Smooth muscle cell (in vitro differentiated cells): Measurements from ENCODE around the gene ARF1. TPM values are rescaled to one million over a fixed set of nuclear protein-coding genes. Genes with fewer than 3 reads are reported as not detected.
A peak's percentile ranks its signal among the peaks of the same experiment; 100 is the strongest.

Source experiments
- DNase-seq: peaks from one replicate; lab custom pipeline; 2025; ENCODE audit not compliant: unreplicated experiment; lab: John Stamatoyannopoulos, UW
- H2AFZ ChIP-seq: fragments of 200-600 bp; sonication (generic); 2 replicates; pipeline ENCODE4 v1.6.0; 2016; ENCODE audit warnings: antibody characterized with exemption, low read depth, mild to moderate bottlenecking
- H3F3A ChIP-seq: fragments of 200-600 bp; sonication (generic); 2 replicates; pipeline ENCODE4 v1.6.0; 2017; ENCODE audit warnings: antibody characterized with exemption, low read depth
- H3K27ac ChIP-seq: fragments of 200-600 bp; sonication (generic); 2 replicates; pipeline ENCODE4 v1.5.1; 2016; ENCODE audit warnings: low read depth, mild to moderate bottlenecking
- H3K27me3 ChIP-seq: fragments of 200-600 bp; sonication (generic); 2 replicates; pipeline ENCODE4 v1.6.1; 2016; ENCODE audit warnings: low read depth, mild to moderate bottlenecking
- H3K36me3 ChIP-seq: fragments of 200-600 bp; sonication (generic); 2 replicates; pipeline ENCODE4 v1.5.1; 2016; ENCODE audit warnings: low read depth
- H3K4me1 ChIP-seq: fragments of 200-600 bp; sonication (generic); 2 replicates; pipeline ENCODE4 v1.5.1; 2016; ENCODE audit warnings: low read depth
- H3K4me2 ChIP-seq: fragments of 200-600 bp; sonication (generic); 2 replicates; pipeline ENCODE4 v1.6.0; 2016; ENCODE audit warnings: mild to moderate bottlenecking
- H3K4me3 ChIP-seq: fragments of 200-600 bp; sonication (generic); 2 replicates; pipeline ENCODE4 v1.5.1; 2016; ENCODE audit warnings: mild to moderate bottlenecking
- H3K79me2 ChIP-seq: fragments of 200-600 bp; sonication (generic); 2 replicates; pipeline ENCODE4 v1.6.0; 2016; ENCODE audit warnings: low read depth, mild to moderate bottlenecking
- H3K9ac ChIP-seq: fragments of 200-600 bp; sonication (generic); 2 replicates; pipeline ENCODE4 v1.6.0; 2016; ENCODE audit warnings: low read depth
- H3K9me3 ChIP-seq: fragments of 200-600 bp; sonication (generic); replicated peaks from 2 replicates; pipeline ENCODE4 v1.5.1; 2016; ENCODE audit warnings: low read depth
- H4K20me1 ChIP-seq: fragments of 200-600 bp; sonication (generic); 2 replicates; pipeline ENCODE4 v1.6.0; 2016; ENCODE audit warnings: low read depth
- WGBS: methylation state at CpG from one replicate; pipeline ENCODE4 v1.1.7; 2016; ENCODE audit warnings: low lambda C conversion rate; 5-methylcytosine and 5-hydroxymethylcytosine counted together
- polyA plus RNA-seq: library from polyadenylated mRNA; unstranded; fragments of >200 nt; fragmentation: Nextera tagmentation; extraction: Ambion mirVana; gene quantifications from 2 replicates; pipeline ENCODE4 v1.2.1, GENCODE V29; 2016
- total RNA-seq: library from RNA; depleted of rRNA; stranded (reverse); fragments of >200 nt; gene quantifications from 2 replicates; pipeline ENCODE4 v1.2.3, GENCODE V29; 2014
- TF ChIP-seq, protein P1 (sequence below): fragments of 200-600 bp; sonication (generic); IDR thresholded peaks from 2 replicates; pipeline ENCODE4 v1.5.1; 2017; ENCODE audit warnings: borderline replicate concordance, mild to moderate bottlenecking, antibody characterized with exemption; ENCODE audit not compliant: insufficient read depth, poor library complexity, severe bottlenecking

Gene ARF1
- total and polyA plus RNA-seq, 2 experiments from 2014 or later = 237 to 698 TPM

GRCh38 chr1:228082918-228083870 is 686 bp downstream of the ARF1 start:
- no peaks in the 10 kb centered on the region for H3K9me3 ChIP-seq
- H3K4me2 ChIP-seq = peak overlapping the region; percentile 88
- no peak for DNase-seq
- peaks cover 49% of the 10 kb centered on the region for H3K4me1 ChIP-seq
- H3K79me2 ChIP-seq = peaks cover 72% of the 10 kb centered on the region
- peak overlapping the region; percentile 99 for H3K4me3 ChIP-seq
- no peaks in the 10 kb centered on the region for H3K27me3 ChIP-seq
- H4K20me1 ChIP-seq = peaks cover 79% of the 10 kb centered on the region
- no peaks in the 10 kb centered on the region for H3K36me3 ChIP-seq
- TF ChIP-seq, protein P1, sequence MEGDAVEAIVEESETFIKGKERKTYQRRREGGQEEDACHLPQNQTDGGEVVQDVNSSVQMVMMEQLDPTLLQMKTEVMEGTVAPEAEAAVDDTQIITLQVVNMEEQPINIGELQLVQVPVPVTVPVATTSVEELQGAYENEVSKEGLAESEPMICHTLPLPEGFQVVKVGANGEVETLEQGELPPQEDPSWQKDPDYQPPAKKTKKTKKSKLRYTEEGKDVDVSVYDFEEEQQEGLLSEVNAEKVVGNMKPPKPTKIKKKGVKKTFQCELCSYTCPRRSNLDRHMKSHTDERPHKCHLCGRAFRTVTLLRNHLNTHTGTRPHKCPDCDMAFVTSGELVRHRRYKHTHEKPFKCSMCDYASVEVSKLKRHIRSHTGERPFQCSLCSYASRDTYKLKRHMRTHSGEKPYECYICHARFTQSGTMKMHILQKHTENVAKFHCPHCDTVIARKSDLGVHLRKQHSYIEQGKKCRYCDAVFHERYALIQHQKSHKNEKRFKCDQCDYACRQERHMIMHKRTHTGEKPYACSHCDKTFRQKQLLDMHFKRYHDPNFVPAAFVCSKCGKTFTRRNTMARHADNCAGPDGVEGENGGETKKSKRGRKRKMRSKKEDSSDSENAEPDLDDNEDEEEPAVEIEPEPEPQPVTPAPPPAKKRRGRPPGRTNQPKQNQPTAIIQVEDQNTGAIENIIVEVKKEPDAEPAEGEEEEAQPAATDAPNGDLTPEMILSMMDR = no peak
- H3K9ac ChIP-seq = peak overlapping the region; percentile 100
- WGBS = under 1% methylated on average over 65 of the region's 79 CpGs
- H3F3A ChIP-seq = peaks cover 23% of the 10 kb centered on the region
- H2AFZ ChIP-seq = no peak overlapping the region
- H3K27ac ChIP-seq = peak overlapping the region; percentile 96

DNA sequence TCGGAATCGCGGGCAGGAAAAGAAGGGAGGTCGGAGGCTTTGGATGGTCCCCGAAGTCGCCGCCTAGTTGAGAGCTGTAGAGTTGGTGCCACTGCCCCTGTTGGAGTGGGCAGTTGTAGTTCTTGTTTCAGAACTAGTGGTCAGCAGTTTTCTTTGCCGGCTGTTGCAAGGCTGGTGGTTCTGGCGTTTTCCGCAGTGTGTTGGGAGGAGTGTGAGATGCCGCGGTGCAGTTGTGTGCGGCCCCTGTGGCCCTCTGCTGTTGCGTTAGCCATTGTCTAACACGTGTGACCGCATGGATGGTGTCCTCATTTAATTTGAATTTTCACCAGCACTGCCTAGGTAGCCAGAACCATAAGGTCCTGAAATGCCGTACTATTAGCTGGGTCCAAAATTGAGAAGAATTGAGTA is 1.4 kb downstream of the ARF1 start:
- H3K4me1 ChIP-seq = peaks cover 55% of the 10 kb centered on the region
- no peaks in the 10 kb centered on the region for H3K27me3 ChIP-seq
- WGBS = 6% methylated on average over 17 of the region's 17 CpGs

DNA sequence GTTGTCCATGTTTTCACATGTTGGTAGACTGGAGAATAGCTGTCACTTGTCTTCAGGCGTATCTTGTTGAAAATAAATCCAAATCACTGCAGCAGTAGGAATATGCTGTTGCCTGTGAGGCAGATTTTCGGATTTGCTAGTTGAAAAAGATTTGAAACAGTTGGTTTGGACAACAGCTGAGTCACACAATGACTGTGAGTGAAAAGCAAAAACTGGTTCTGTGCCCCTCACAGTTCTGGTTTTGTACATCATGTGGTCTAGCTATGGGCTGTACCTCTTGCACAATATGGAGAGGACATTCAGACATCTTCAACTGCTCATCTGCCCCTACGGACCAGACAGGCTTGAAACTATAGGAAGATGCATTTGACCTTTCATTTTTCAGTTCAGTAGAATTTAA is 1.8 kb downstream of the ARF1 start:
- DNase-seq = no peak
- 16% methylated on average over 3 of the region's 3 CpGs for WGBS
- H3K36me3 ChIP-seq = no peaks in the 10 kb centered on the region
- TF ChIP-seq, protein P1 = no peak
- H2AFZ ChIP-seq = no peak overlapping the region
- peak overlapping the region; percentile 99 for H3K4me3 ChIP-seq
- no peaks in the 10 kb centered on the region for H3K9me3 ChIP-seq
- no peaks in the 10 kb centered on the region for H3K27me3 ChIP-seq
- H3F3A ChIP-seq = peaks cover 23% of the 10 kb centered on the region
- peaks cover 84% of the 10 kb centered on the region for H3K79me2 ChIP-seq
- peaks cover 55% of the 10 kb centered on the region for H3K4me1 ChIP-seq
- peak overlapping the region; percentile 96 for H3K27ac ChIP-seq
- peak overlapping the region; percentile 88 for H3K4me2 ChIP-seq
- peaks cover 79% of the 10 kb centered on the region for H4K20me1 ChIP-seq
- peak overlapping the region; percentile 100 for H3K9ac ChIP-seq

More for the DNA sequence above, 1.4 kb downstream of the ARF1 start:
- Histone ChIP-seq H3K4me2 (peak overlapping the region; percentile 88), H3K36me3 (no peaks in the 10 kb centered on the region), H4K20me1 (peaks cover 79% of the 10 kb centered on the region), H3F3A (peaks cover 23% of the 10 kb centered on the region), H3K79me2 (peaks cover 79% of the 10 kb centered on the region), H3K9ac (peak overlapping the region; percentile 100), H3K4me3 (peak overlapping the region; percentile 99), H3K27ac (peak overlapping the region; percentile 96), H3K9me3 (no peaks in the 10 kb centered on the region), H2AFZ (no peak overlapping the region)
- no peak for DNase-seq
- TF ChIP-seq, protein P1 = no peak
